Stimulated activated memory B cell treated with anti-CD40 and anti-IgM and Interleukin-4, amounts not matched to agents 10 μg/mL and 1 μg/mL and 100 μg/mL, for 72 hours (primary cell): ENCODE data around the gene SPRN.
"Not testable (repeated sequence)": the region's sequence is repeated elsewhere in the genome, so short reads cannot be mapped to it uniquely, and the experiment has no call there.

Experiments used
- ATAC-seq: fragments of 150-1000 bp; cut with Tn5 transposase; 2 replicates; pipeline ENCODE4 v1.10.0; 2021
- H3K27ac Mint-ChIP-seq: one replicate; pipeline ENCODE4 v1.8.0; 2022; ENCODE audit warnings: mild to moderate bottlenecking, mixed read lengths
- H3K27me3 Mint-ChIP-seq: one replicate; pipeline ENCODE4 v1.8.0; 2022; ENCODE audit warnings: mixed read lengths
- H3K36me3 Mint-ChIP-seq: one replicate; pipeline ENCODE4 v1.8.0; 2022; ENCODE audit warnings: mixed read lengths
- H3K4me1 Mint-ChIP-seq: one replicate; pipeline ENCODE4 v1.8.0; 2022; ENCODE audit warnings: mixed read lengths
- H3K4me3 Mint-ChIP-seq: one replicate; pipeline ENCODE4 v1.8.0; 2022; ENCODE audit warnings: mild to moderate bottlenecking, moderate library complexity, mixed read lengths
- H3K9me3 Mint-ChIP-seq: one replicate; pipeline ENCODE4 v1.8.0; 2022; ENCODE audit warnings: mixed read lengths

SPRN gene

DNA sequence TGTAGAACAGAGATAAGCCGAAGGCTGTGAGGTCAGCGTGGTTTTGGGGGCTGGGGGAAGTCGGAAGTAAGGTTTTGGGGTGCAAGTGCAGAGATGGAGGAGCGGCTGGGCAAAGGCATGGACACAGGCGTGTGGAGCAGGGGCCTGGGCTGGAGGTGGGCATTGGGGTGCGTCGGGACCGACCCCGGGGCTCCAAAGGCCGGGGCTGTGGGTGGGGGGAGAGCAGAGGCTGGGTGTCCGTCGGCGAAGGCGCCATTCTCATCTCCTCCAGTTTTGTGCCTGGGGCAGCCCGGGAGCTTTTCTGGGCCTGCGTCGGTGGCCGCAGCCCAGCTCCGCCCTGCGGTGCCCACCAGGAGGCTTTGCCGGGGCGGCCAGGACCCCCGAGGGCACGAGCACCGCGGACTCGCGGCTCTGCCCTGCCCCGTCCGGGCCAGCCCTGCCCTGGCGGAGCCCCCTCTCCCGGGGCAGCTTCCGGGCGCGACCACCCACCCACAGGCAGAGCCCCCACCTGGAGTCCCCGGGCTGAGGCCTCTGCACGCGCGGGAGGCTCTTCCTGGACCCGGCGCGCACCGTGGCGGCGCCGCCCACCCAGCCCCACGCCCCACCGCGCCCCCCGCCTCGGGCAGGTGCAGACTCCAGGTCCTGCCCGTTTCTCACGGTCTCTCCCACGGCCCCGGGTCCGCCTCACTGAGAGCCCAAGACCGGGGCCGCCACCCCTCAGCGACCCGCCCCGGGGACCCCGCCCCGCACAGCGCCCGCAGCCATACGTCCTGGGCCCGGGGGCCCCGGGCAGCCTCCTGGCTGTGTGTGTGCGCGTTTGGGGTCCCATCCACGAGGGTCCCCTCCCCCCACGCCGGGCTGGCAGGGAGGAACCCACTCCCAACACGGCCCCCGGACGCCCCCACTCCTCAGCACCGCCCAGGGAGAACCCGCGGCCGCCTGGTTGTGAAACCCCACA, 21.6 kb upstream of the SPRN start:
- Mint-ChIP-seq H3K27me3 (peaks cover 12% of the 10 kb centered on the region), H3K27ac (no peak overlapping the region), H3K9me3 (peaks cover 27% of the 10 kb centered on the region), H3K4me3 (no peak overlapping the region), H3K4me1 (peaks cover 10% of the 10 kb centered on the region), H3K36me3 (peaks cover 36% of the 10 kb centered on the region)
- peak; percentile 73 for ATAC-seq

DNA sequence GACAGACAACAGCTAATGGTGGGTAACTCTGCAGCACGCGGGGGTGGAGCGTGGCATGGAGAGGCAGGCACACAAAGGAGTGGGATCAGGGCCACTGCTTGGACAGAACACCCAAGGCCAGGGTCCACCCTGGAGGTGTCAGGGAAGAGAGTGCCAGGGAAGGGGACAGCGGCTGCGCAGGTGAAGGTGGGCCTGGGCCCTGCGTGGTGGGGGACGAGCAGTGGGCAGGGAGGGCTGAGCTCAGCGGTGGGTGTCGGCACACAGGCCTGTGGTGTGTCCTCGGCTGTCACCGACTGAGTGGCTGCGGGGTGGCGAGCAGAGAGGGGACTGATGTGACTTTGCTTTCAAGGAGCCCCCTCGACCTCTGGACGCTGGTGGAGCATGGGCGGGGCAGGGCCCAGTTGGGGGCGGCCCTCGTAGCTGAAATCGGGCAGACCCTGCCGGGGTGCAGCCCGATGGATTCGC, 20.9 kb upstream of the SPRN start:
- Mint-ChIP-seq H3K9me3 (peaks cover 27% of the 10 kb centered on the region), H3K27me3 (peaks cover 12% of the 10 kb centered on the region), H3K27ac (no peak overlapping the region), H3K36me3 (peaks cover 36% of the 10 kb centered on the region), H3K4me1 (peaks cover 10% of the 10 kb centered on the region), H3K4me3 (no peak overlapping the region)
- no peak for ATAC-seq

DNA sequence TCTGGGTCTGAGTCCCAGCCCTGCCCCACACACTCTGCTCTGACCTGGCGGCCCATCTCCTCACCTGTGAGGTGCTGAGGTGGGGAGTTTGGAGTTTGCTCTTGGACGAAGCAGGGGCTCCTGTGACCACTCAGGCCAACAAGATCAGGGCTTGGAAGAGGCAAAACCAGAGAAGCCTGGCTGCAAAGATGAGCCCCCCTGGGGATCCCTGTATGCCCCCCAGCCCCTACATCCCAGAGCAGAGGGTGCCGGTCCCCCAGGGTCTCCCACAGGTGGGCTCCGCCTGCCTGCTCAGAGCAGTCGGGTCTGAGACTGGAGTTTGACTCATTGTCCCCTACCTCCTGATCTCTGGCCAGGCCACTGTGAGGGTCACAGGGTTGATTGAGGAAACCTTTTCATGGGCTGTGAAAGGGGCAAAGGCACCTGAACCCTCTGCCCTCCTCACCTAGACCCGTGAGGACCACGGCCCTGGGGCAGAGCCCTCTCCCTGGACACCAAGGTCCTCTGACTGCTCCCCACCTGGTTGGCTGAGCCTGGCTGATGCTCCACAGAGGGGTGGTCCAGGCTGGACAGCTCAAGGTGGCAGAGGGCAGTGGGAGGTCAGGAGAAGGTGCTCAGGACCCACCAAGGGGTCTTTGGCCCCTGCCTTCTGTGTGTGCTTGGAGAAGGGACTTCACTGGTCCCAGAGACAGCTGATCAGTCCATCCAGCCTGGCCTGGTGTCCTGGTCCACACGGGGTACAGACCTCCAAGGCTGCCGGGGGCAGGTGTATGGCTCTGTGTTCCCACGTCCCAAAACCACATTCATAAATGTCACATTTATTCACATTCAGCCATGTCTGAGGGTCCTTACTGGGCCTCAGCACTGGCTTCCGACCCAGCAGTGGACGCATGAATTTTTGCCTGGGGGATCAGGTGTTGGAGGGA, 20.2 kb upstream of the SPRN start:
- Mint-ChIP-seq H3K4me1 (peaks cover 10% of the 10 kb centered on the region), H3K9me3 (peaks cover 27% of the 10 kb centered on the region), H3K27me3 (peaks cover 12% of the 10 kb centered on the region), H3K4me3 (no peak overlapping the region), H3K27ac (no peak overlapping the region), H3K36me3 (peaks cover 36% of the 10 kb centered on the region)
- no peak for ATAC-seq

DNA sequence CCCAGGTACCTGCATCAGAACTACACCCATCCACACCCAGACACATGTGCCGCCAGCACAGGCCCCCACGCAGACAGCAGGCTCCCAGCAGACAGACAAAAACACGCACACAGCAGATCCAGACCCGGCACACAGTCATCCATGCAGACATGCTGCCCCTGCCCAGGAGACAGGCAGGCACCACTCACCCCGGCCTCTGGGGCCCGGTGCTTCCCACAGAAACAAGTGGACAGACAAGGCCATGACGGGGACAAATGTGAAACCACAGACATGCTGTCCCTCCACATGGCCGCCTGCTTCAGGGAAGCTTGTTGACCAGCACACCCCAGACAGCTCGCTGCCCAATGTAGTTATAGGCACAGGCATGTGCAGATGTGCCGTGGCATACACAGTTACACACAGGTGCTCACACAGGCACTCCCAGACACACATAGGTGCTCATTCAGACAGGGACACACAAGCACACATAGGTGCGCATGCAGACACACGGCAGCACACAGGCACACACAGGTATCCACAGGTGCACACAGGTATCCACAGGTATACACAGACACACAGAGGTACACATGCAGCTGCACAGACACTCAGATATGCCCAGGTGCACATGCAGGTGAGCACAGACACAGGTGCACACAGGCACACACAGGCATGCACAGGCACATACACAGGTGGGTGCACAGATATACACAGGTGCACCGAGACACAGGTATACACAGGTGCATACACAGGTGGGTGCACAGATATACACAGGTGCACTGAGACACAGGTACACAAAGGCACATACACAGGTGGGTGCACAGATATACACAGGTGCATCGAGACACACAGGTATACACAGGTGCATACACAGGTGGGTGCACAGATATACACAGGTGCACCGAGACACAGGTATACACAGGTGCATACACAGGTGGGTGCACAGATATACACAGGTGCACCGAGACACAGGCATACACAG, 18.8 kb upstream of the SPRN start:
- ATAC-seq = no peak
- Mint-ChIP-seq H3K4me1 (peaks cover 16% of the 10 kb centered on the region), H3K9me3 (peaks cover 20% of the 10 kb centered on the region), H3K36me3 (peaks cover 29% of the 10 kb centered on the region), H3K4me3 (no peak overlapping the region), H3K27me3 (peaks cover 12% of the 10 kb centered on the region), H3K27ac (no peak overlapping the region)

DNA sequence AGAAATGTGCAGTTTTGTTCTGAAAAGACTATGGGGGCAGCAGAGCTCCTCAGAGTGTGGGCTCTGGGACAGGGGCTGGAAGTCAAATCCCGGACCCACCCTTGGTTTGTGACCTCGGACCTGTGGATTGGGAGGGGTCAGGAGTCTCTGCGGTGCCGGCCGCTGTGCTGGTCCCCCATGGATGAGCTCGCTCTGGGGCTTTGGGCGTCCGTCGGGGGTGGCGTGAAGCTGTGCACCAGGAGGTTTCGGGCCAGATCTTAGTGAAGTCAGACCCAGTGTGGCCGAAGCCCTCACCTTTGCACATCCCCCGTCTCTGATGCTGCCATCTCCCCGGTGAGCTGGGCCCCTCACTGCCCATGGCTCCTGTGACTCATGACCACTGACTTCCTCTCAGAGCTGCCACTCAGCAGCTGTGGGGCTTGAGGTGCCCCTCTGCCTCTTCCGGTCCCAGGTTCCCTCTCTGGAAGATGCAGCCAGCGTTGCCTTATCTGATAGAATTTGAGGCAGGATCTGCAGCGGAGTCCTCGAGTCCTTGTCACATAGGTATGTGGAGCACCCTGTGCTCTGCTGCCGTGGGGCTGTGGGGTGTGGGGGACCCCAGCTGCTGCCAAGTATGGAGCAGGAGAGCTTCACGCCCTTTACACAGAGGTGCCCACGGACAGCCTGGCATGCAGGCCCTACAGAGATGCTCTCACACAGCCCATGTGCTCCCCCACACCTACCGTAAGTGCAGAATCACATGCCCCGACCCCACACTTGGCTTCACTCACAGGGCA, 18.0 kb upstream of the SPRN start:
- H3K27ac Mint-ChIP-seq = no peak overlapping the region
- peaks cover 21% of the 10 kb centered on the region for H3K4me1 Mint-ChIP-seq
- H3K36me3 Mint-ChIP-seq = peaks cover 20% of the 10 kb centered on the region
- no peak overlapping the region for H3K4me3 Mint-ChIP-seq
- H3K9me3 Mint-ChIP-seq = peaks cover 12% of the 10 kb centered on the region
- no peak for ATAC-seq
- peaks cover 12% of the 10 kb centered on the region for H3K27me3 Mint-ChIP-seq

DNA sequence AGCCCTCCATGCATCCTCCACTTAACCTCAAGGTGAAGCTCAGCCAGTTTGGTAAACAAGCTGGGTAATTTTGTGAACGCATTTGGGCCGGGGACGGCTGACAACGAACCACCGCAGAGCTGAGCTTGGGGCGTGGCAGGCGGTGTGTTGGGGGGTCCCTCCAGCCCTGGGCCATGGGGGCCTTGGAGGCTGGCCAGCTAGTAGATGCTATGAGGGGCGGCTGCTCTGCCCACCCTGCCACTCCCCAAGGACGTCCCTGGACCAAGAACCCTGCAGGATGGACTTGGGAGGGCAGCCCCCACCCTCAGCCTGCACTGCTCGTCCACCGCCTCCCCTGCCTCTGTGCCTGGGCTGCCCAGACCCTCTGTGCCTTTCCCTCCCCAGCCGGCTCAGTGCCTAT, 17.4 kb upstream of the SPRN start:
- peaks cover 14% of the 10 kb centered on the region for H3K36me3 Mint-ChIP-seq
- H3K27ac Mint-ChIP-seq = no peak overlapping the region
- H3K4me1 Mint-ChIP-seq = peaks cover 21% of the 10 kb centered on the region
- no peak overlapping the region for H3K4me3 Mint-ChIP-seq
- H3K27me3 Mint-ChIP-seq = peaks cover 17% of the 10 kb centered on the region
- no peak for ATAC-seq
- peaks cover 8% of the 10 kb centered on the region for H3K9me3 Mint-ChIP-seq

DNA sequence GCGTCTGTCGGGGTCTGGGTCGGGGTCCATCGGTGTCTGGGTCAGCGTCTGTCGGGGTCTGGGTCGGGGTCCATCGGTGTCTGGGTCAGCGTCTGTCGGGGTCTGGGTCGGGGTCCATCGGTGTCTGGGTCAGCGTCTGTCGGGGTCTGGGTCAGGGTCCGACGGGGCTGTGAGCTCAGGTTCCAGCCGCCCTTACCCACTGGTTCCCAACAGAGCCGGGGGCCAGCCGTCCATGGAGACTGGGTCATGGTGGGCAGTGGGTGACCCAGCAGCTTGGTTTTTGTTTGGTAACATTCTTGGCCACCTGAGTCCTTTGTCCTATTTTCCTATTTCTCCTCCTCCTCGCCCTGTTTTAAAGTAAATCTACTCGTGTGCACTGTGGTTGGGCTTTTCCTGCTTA, 16.9 kb upstream of the SPRN start:
- peaks cover 19% of the 10 kb centered on the region for H3K27me3 Mint-ChIP-seq
- H3K4me3 Mint-ChIP-seq, ATAC-seq, H3K36me3 Mint-ChIP-seq, H3K9me3 Mint-ChIP-seq, H3K27ac Mint-ChIP-seq: not testable (repeated sequence)
- peaks cover 21% of the 10 kb centered on the region for H3K4me1 Mint-ChIP-seq

DNA sequence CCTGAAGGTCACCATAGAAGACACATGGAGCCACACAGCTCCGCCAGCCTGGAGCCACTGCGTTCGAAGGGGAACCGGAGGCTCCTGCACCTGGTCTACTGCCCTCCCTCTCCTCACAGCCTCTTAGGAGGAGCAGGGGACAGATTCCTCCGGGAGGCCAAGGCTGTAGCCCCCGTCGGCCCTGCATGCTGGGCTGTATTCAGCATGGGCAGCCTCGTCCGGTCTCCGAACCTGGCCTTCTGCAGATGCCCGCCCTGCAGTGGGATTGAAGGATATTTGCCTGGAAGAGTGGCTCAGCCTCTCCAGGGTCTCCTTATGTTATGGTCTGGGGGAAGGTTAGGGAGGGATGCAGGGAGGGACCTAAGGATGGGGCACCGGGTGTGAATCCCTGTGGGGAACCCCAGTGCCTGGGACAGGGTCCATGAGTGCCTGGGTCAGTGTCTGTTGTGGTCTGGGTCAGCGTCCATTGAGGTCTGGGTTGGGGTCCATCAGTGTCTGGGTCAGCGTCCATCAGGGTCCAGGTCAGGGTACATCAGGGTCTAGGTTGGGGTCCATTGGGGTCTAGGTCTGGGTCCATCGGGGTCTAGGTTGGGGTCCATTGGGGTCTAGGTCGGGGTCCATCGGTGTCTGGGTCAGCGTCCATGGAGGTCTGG, 16.3 kb upstream of the SPRN start:
- peaks cover 9% of the 10 kb centered on the region for H3K36me3 Mint-ChIP-seq
- peaks cover 7% of the 10 kb centered on the region for H3K9me3 Mint-ChIP-seq
- no peak overlapping the region for H3K4me3 Mint-ChIP-seq
- peaks cover 21% of the 10 kb centered on the region for H3K4me1 Mint-ChIP-seq
- no peak for ATAC-seq
- no peak overlapping the region for H3K27ac Mint-ChIP-seq
- peaks cover 17% of the 10 kb centered on the region for H3K27me3 Mint-ChIP-seq

DNA sequence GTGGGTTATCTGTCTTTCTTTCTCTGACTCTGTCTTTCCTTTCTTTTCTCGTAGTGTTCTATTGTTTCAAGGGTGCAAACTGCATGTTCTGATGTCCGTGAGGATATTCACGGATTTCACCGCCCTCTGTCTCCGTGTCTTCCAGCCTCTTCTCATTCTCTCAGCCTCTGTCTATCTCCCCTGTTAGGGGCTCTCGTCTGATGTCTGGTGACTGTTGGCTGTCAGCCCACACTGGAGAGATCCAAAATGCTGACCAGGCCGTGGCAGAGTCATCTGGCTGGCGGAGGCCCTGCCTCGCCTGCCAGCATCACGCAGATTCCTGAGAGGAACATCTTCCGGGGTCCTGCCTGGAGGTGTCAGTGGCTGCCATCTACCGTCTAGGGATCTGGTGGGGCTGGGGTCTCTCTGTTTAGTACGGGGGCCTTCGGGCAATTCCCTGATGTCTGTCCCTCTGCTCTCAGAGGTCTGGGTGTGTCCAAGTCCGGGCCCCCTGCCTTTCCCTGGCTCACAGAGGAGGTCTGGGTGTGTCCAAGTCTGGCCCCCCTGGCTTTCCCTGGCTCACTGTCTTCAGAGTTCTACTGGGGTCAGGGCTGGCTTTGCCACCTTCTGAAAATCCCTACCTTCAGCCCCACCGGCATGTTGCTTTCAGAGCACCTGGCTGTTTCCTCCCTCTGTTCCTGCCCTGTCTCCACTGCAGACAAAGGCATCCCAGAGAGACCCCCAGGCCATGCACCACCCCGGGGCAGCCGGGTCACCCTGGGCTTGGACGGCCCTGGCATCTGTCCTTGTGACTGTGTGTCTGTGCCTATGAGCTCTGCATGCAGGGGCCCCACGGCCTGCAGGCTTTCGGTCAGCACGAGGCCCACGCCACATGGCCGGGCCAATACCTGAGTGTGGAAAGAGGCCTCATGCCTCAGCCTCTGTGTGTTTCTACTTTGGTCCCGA, 15.4 kb upstream of the SPRN start:
- no peak overlapping the region for H3K27ac Mint-ChIP-seq
- peaks cover 21% of the 10 kb centered on the region for H3K4me1 Mint-ChIP-seq
- no peak overlapping the region for H3K4me3 Mint-ChIP-seq
- H3K36me3 Mint-ChIP-seq = no peaks in the 10 kb centered on the region
- no peak for ATAC-seq
- peaks cover 6% of the 10 kb centered on the region for H3K9me3 Mint-ChIP-seq
- peaks cover 8% of the 10 kb centered on the region for H3K27me3 Mint-ChIP-seq

DNA sequence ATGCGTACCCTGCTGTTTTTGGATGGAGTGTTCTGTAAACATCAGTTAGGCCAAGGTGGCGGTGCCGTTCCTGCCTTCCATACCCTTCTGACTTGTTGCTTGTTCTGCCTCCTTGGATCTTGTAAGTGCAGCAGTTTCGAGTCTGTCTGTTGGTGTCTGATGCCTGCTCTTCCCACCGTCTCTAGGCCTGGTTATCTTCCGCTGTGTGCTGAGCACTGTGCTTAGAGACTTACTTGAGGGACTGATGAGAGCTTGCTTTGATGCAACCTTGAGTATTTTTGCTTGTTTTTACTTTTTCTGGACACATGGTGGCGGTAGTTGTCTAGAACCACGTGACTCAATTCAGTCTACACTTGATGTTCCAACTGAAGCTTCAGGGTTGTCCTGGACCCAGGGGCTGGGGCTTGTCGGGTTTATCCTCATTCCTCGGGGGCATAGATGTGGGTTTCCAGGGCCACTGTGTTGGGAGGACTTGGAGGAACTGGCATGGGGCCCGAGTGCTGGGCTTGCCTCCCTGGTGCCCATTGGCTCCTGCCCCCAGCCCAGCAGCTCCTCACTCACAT, 14.4 kb upstream of the SPRN start:
- Mint-ChIP-seq H3K27ac (no peak overlapping the region), H3K9me3 (peaks cover 6% of the 10 kb centered on the region), H3K4me3 (no peak overlapping the region), H3K4me1 (peaks cover 21% of the 10 kb centered on the region), H3K27me3 (peaks cover 7% of the 10 kb centered on the region), H3K36me3 (no peaks in the 10 kb centered on the region)
- no peak for ATAC-seq

DNA sequence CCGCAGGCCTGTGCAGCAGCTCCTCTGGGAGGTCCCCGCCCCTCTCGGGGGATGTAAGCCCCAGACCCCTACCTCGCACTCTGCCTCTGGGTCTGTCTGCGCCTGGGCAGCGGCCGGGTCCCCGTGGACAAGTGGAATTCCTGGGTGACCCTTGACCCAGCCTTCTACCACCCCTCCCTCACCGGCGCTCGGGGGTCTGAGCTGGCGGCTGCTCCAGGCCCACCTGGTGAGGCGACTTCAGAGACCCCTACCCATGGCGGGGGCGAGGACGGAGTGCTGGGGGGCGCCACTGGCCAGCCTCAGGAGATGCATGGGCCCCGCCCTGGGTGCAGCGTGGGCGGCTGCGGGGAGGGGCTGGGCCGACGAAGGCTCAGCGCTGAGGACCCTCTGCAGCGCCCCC, 8.4 kb upstream of the SPRN start:
- H3K4me3 Mint-ChIP-seq, H3K9me3 Mint-ChIP-seq, H3K27ac Mint-ChIP-seq, ATAC-seq, H3K4me1 Mint-ChIP-seq, H3K27me3 Mint-ChIP-seq, H3K36me3 Mint-ChIP-seq: not testable (repeated sequence)

DNA sequence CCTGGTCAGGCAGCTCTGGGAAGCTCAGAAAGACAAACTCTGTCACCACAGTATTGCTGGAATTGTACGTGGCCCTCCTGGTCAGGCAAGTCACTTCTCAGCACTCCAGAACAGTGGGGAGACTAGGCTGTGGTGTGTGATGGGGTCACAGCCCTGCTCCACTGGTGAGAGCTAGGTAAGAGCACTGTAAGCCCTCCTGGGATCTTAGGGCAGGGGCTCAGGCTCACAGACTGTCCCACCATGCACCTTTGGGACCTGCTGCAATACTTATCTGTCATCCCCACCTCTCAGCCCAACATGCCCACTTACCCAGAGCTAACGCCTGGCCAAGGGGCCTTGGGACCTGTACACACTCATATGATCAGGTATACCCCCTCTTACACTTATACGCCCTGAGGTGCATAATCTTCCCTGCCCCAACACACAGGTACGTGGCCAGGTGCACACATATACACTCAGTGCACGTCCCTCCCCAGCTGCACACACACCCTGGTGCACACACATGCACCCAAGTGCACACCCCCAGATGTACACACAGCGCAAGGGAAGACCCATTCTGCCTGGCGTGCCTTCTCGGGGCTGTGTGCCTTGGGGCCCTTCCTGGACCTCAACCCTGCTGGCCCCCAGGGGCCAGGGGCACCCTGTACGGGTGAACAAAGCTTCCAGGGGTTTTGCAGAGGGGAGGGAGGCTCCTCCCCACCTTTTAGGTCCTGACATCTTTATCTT, 7.6 kb upstream of the SPRN start:
- not testable (repeated sequence) for H3K4me1 Mint-ChIP-seq, H3K27me3 Mint-ChIP-seq, H3K27ac Mint-ChIP-seq, H3K36me3 Mint-ChIP-seq, H3K4me3 Mint-ChIP-seq, H3K9me3 Mint-ChIP-seq
- ATAC-seq = peak; percentile 54
